Erythroblast (primary cell): ENCODE measurements around the gene RGMB.

ENCODE experiments used
- GATA1 ChIP-seq: IDR thresholded peaks from 2 replicates; pipeline ENCODE4 v1.6.1; 2011; ENCODE audit warnings: low read depth, mild to moderate bottlenecking, control low read depth, low read length, moderate library complexity
- POLR2A ChIP-seq: IDR thresholded peaks from 2 replicates; pipeline ENCODE4 v1.6.1; 2011; ENCODE audit warnings: mild to moderate bottlenecking, low read length

- TF ChIP-seq POLR2A (no peak), GATA1 (no peak)
These were observed 47.2 kb upstream of the RGMB start for GRCh38 chr5:98726258-98726657.
